Hepatic stellate cell (primary cell): ENCODE results near the gene CMTM1.
A peak's percentile ranks its signal among the peaks of the same experiment; 100 is the strongest.

Source experiments
- DNase-seq: peaks from one replicate; pipeline ENCODE4 v3.0.0; 2011; ENCODE audit warnings: low spot score

CMTM1 gene, protein sequence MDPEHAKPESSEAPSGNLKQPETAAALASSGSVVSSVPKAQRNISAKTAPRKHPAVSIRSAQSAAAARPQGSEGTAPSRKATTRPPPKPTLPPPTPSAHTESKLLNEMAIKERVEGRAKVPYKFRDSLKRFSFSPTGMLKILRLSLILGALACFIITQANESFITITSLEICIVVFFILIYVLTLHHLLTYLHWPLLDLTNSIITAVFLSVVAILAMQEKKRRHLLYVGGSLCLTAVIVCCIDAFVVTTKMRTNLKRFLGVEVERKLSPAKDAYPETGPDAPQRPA

DNA sequence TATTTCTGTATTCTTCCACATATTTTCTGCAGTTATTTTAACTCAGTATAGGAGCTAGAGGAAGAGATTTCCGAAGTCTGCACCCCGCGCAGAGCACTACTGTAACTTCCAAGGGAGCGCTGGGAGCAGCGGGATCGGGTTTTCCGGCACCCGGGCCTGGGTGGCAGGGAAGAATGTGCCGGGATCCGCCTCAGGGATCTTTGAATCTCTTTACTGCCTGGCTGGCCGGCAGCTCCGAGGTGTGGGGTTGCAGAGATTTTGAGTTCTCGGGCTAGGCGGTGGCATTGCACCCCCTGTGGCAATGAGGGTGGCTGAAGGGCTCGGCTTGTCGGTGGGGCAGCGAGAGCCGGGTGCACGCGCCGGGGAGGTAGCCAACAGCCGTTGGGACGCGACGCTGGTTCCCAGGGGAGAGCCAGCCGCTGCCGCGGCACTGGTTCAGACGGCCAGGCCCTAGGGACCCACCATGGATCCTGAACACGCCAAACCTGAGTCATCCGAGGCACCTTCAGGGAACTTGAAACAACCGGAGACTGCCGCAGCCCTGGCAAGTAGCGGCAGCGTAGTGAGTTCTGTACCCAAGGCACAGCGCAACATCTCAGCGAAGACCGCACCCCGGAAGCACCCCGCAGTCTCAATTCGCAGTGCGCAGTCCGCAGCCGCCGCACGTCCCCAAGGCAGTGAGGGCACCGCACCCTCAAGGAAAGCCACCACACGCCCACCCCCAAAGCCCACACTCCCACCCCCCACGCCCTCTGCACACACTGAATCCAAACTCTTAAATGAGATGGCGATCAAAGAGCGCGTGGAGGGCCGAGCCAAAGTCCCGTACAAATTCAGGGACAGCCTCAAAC lies at the start of gene CMTM1:
Gene CMTM1 (plus strand): TSS at position 389 of the 851 bp plus-strand sequence. CDS start 75 bp downstream, at position 464.
- DNase-seq, result no peak

DNA sequence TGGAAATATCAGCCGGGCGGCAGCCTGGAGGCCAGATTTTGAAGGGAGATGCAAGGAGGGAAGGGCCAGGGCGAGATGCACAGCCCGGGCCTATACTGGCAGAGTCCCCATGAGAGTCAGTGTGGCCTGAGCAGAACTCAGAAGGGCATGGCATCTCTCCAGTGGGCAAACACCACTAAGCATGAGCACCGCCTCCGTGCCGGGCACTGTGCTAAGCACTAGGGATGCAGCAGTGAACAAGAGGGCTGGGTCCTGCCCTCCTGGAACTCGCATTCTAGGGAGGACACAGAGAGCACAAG lies 49.8 kb upstream of the CMTM1 start:
- DNase-seq, result no peak

DNA sequence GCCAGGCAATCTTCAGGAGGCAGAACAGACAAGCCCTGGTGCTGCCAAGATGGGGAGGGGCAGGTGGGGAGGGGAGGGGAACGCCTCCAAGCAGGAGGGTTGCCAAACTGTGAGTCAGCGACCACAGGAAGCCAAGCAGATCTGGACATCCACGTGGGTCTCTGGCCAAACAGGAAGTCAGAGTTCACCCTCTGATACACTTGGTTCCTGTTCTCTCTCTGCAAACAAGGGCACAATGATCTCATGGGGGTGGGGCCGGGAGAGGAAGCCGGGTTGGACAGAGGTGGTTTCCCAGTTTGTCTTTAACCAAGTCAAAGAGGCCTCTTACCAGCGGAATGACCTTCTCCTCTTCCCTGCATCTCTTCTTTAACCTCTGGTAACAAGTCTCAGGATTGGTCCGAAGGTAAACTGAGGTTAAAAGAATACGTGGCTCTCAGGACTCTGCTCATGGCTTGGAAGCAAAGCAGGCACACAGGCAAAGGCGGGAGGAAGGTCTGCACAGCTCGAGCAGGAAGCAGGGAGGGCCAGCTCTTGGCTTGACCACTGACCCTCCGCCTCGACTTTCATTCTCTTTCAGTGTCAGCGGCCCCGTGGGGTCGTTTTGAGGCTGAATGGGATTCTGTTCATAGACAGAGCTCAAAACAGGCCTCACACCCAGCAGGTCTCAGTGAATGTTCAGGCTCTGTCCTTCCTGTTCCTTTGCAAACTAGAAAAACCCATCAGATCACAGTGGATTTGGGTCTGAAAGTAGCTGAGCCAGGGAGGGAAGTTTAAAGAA lies 49.2 kb upstream of the CMTM1 start:
- peak; percentile 96 for DNase-seq

DNA sequence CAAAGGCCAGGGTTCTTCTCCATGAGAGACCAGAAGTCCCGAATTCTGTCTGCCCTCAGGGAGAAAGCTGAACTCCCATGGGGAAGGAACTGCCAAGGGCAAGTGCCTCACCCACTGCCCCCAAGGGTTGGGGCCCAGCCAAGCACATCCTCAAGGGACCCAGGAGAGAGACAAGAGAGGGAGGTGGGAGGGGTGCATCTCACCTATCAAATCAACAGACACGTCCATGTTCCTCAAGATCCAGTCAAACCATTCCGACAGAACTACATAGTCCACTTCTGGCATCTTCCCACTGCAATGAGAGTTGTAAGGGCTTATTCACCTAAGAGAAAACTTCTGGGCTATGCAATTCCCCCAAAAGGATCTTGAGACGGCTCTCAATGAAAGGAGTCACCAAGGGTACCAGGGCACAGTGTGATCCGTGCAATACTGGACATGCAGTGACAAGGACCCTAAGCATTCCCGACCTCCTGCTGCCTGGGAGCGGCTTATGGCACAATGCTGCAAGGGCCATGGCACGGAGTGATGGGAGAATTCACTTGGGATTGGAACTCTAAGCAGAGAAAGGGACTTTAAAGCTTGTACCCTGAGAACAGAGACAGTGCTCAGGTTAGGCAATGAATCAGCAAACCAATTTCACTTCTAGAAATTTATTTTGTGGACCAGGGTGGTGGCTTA lies 48.5 kb upstream of the CMTM1 start:
- no peak for DNase-seq

DNA sequence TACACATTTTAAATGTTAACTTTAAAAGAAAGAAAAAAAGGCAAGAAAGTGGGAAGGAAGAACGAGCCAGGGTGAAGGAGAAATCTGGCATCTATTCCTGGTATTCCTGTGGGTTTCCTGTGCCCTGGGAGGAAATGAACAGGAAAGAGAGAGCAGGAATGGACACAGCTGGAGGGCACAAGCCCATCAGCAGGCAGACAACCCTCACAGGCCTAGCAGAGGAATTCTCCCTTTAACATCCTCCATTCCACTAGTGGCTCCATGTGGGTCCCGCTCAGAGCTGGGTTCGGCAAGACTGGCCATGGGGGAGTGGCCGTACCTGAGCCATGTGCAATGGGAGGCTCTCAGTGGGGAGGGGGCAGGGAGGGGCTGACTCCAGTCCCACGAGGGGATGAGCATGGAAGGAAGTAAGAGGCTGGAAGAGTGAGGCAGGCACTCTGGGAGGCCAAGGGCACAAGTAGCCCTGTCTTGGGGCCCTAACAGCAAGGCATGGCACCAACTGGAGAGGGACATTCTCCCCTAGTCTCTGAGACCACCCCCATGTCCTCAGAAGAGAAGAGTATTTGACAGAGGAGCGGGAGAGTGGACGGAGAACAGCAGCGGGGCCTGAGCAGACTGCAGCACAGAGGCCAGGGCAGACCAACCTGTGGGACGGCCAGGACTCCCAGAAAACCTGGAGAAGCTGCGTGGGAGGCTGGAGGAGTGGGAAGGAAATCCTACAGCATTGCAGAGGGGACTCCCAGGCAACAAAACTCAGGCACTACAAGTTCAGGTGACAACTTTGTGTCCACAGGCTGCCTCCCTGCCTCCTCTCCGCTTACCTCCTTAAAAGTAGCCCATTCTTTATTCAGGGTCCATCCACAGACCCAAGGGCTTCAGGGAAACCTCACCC lies 46.5 kb upstream of the CMTM1 start:
- DNase-seq, result no peak

DNA sequence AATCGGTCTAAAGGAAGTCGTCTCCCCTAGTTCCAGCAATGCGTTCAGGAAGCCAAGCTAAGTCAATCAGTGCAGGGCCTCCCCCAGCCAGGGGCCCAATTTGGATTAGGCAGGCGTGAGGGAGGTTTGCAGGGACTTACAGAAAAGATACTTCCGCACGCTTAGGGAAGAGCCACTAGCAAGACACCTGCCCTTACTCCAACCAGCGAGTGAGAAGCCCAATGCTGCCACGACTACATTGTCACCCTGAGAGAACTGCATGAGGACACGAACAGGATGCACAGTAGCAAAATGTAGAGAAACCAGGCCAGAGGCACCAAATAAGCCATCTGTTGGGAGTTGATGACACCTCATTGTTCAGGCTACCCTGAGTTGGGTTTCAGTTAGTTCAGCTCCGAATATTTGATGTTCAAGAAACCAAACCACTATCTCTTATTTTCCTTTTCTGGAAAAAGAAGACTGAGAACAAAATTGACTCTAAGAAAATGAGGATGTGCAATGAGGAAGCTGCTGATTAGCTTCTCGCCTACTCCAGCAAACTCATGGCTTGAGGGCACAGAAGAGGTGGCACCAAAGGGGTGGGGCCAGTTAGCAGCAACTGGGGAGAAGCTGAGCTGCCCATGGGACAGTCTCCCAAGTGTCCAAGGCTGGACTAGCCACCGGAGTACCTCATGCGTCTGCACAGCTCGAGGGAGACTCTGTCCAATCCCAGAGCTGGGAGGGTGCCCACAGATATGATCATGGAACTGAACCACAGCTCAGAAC lies 45.7 kb upstream of the CMTM1 start:
- no peak for DNase-seq

DNA sequence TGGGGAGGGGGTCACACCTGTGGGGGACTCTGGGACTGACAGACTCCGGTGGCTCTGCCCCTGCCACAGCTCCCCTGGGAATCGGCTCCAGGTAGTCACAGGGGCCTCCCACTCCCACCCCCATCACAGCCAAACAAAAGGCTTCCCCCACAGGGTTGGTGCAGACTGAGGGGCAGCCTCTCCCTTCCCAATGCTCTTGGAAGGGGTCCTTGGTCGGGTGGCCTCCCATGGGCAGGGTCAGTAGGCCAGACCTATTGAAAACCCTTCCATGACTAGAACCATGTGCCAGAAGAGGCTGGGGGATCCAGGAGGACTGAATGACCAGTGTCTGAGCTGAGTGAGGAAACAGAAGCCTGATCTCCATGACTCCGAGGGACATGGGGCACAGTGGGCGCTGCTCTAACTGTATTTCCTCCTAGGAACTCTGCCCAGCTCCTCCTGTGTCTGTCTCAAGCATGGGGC lies 45.0 kb upstream of the CMTM1 start:
- no peak for DNase-seq

DNA sequence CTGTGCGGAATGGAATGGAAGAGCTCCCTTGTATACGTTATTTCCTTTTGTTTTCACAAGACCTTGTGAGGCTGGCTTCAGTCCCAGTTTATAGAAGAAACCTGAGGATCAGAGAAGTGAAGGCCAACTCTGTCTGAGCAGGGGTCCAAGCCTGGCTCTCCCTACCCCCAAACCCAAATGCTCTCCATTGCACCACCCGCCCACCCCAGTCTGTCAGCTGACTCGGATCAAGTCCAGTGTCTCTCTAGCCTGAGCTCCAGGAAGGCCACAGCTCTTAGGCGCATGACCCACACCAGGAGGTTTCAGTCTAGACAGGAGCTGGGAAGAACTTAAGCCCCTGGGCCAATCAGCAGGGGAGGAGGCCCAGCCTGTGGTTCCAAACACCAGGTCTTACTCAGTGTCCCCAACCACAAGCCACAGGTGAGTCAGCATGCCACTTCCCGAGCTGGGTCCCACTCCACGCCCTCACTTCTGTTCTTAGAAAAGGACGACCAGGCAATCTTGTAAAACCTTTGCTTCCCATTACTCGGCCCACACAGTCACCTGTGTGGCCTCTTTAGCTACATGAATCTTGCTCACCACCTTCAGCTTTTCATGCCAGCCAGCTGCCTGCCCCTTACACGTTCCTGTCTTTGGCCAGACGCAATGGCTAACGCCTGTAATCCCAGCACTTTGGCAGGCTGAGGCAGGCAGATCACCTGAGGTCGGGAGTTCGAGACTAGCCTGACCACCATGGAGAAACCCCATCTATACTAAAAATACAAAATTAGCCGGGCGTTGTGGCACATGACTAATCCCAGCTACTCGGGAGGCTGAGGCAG lies 44.1 kb upstream of the CMTM1 start:
- peak; percentile 49 for DNase-seq

DNA sequence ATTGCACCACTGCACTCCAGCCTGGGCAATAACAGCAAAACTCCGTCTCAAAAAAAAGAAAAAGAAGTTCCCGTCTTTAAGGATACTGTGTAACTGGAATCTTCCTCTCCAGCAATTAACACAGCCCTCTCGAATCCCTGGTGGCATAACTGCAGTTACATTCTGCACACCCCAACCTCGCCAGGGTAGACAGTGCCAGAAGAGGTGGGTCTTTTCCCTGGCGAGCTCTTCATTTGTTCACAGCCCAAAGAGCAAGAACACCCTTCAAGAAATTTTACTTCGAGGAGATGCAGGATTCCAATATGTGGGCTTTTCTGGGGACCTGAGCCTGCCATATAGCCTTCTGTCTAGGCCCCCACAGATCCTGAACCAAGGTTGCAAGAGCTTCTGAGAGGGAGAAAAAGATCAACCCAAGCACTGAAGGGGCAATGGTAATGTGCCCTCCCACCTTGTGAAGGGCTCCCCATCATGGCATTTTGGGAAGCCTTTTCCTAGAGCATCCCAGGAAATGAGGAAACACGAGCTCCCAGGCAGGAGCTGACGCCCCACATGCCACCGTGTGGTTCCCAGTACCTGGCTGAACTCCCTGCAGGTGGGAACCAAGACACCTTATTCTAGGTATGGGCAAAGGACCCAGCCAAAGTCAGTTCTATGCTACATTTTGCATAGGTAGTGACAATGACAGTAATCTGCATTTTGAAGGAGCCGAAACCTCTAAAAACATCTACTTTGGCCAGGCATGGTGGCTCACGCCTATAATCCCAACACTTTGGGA lies 43.2 kb upstream of the CMTM1 start:
- no peak for DNase-seq

DNA sequence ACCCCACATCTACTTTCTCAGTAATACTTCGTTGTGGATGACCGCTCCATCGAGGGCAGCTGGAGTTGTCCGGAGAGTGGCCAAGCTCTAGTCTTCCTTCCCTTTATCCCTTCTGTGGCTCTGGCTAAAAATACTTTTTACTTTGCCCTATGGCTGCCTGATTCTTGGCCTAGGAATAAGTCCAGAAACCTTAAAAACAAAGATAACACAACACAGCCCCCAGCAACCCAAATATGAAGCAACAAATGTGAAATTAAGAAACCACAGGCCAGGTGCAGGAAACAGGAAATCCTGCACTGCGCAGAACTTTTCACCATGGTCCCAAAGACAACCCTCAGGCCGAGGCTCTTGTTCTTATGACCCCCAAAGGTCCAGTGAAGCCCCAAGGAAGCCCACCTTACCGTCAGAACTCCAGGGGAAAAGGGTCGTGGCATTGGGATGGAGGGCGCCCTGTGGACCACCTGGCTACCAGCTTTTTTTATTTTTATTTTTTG lies 42.3 kb upstream of the CMTM1 start:
- DNase-seq, result no peak

DNA sequence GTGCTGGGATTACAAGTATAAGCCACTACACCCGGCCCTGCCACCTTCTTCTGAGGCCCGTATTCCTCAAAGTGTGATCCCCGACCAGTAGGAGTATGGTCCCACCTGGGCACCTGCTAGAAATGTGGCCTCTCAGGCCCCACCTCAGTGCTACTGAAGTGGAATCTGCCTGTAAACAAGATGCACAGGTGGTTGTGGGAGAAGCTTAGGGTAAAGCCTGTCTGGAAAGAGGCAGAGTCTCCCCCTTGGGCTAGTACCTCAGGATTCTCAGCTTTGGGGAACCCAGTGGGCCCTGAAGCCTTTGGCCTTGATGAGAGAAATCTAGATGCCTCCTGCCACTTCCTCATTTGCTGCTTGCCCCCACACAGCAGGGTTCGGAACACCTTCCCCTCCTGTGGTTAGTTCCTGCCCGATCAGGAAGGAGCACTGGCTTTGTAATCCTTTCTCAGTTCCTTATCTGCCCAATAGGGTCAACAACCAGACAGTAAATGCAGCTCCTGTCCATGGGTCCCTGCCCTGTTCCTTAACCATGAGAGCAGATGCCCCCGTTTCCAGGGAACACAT lies 41.6 kb upstream of the CMTM1 start:
- no peak for DNase-seq

DNA sequence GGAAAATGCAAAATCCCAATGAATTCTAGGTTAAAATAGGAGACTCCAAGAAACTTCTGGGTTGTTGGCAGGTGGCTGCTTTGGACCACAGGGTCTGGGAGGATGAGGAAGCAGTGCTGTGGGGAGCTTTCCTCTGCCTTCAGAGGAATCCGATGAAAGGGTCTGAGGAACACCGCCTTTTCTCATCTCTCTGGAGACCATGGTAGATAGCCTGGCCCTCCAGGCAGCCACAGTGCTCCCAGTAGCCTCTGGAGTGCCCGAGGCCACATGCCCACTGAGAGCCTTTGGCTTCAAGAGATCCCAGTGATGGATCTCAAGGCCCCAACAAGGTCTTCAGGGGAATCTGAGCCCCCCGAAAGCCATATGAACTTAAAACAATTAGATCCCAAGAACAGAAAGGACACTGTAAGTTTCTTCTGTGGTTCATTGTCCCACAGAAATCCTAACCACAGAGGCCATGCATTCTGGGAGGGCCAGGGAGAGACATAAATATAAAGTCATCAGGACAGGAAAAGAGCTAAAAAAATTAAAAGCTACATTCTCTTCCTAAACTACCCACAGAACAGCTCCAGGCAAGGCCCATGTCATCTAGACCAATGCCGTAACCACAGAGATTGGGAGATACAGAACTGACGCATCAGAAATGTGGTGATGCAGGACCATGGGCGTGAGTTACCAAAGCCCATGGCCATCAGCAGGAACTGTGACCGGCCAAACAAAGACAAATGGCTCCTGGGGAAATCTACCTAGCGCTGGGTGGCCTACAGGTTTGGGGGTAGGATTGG lies 40.7 kb upstream of the CMTM1 start:
- no peak for DNase-seq

DNA sequence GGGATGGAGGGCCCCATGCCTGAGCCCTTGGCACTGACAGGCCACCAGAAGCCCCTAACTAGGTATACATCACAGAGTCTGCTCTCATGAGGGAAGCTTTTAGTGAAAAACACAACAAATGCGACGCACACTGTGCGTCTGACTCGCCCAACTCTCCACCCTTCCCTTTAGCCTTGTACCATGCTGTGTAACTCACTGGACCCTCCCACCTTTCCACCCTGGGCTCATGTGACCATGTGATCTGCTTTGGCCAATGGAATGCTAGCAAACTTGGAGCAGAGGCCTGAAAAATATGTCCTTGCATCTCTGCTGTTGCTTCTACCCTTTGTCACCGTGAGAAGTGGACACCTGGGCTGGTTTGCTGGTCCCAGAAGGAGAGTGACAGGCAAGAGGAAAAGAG lies 37.9 kb upstream of the CMTM1 start:
- DNase-seq, result no peak

DNA sequence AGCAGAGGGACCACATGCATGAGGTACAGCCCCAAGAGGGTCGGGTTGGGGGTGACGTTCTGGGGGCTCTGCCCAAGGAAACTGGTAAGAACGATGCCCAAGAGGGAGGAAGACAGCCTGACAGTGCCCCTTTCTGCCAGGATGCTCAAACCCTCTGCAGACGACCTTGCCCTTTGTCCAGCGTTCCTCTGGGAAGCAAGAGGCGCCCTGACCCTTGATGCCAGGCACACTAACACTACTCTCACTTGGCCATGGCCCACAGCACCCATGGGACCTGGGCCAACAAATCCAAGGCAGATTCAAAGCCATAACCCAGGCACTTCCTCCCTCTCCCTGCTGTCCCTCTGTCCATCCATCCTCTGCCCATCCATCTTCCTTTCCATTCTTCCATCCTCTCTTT lies 36.8 kb upstream of the CMTM1 start:
- DNase-seq, result no peak

DNA sequence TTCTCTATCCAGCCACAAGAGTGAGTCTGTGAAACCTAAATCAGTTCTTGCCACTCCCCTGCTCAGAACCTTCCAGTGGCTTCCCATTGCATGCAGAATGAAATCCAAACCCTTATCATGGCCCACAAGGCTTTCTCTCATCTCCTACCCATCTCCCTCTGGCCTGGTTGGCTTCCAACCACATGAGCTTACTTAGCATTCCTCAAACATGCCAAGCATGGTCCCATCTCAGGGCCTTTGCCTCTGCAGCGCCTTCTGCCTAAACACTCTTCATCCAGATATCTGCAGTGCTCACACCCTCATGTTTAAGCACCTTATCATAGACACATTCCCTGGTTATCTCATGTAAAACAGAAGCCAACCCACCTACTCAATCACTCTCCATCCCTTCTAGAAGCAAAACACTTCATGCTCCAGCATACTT lies 31.9 kb upstream of the CMTM1 start:
- no peak for DNase-seq

DNA sequence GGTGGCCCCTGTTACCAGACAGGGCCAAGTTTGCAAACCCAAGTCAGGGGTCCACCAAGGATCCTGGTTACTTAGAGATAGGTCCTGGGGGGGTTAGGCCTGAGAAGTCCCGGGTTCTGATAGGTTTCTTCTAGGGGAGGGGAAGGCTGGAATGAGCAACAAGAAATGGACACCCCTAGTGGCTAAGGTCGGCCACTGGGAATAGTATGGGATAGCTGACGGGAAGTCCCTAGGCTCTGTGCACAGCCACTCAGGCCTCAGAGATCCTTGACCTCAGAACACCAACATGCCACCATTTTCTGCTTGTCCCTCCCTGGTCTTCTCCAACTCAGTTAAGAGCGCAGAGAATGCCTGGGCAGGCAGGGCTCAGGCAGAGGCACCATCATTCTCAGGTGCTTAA lies 29.7 kb upstream of the CMTM1 start:
- DNase-seq, result no peak

DNA sequence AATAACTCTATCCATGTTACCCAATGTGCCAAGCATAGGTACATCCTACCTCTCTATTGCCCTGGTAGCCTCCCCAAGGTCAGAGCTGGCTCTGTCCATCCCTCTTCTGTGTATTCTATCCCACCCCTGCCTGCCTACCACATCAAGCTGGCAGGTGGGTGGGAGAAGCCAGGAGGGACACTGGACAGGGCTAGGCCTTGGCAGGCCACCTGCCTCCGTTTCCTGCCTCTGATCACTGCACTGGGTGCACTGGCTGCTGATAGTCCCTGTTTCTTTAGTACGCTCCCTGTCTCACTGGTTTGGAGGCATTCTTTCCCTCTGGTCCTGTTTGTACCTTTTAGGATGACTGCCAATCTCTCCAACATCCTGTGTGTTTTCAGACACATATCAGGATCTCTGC lies 29.0 kb upstream of the CMTM1 start:
- no peak for DNase-seq
